Mesodermal cell (in vitro differentiated cells): ENCODE measurements around the gene MYO18B.
"Not testable (repeated sequence)": the region's sequence is repeated elsewhere in the genome, so short reads cannot be mapped to it uniquely, and the experiment has no call there.

Source experiments
- H3K27ac ChIP-seq: 2 replicates; pipeline ENCODE4 v1.7.0; 2013; ENCODE audit warnings: mild to moderate bottlenecking, low read depth, low read length, moderate library complexity; ENCODE audit not compliant: severe bottlenecking
- H3K36me3 ChIP-seq: 2 replicates; pipeline ENCODE4 v1.7.1; 2013; ENCODE audit warnings: mild to moderate bottlenecking, low read length, moderate library complexity; ENCODE audit not compliant: control insufficient read depth, insufficient read depth
- H3K4me1 ChIP-seq: one replicate; pipeline ENCODE4 v1.7.1; 2013; ENCODE audit warnings: mild to moderate bottlenecking, low read length; ENCODE audit not compliant: insufficient read depth, control insufficient read depth, poor library complexity, severe bottlenecking
- H3K4me3 ChIP-seq: 2 replicates; pipeline ENCODE4 v1.7.0; 2013; ENCODE audit warnings: low read length, control low read depth, mild to moderate bottlenecking; ENCODE audit not compliant: insufficient read depth, poor library complexity, severe bottlenecking; ENCODE audit errors: extremely low read depth
- H3K9me3 ChIP-seq: 2 replicates; pipeline ENCODE4 v1.7.1; 2013; ENCODE audit warnings: mild to moderate bottlenecking, low read length, moderate library complexity; ENCODE audit not compliant: control insufficient read depth
- WGBS, 2 experiments: methylation state at CpG; one replicate each; pipeline ENCODE4 v1.1.5; 2013; ENCODE audit warnings: missing lambda C conversion rate in 2 of 2; ENCODE audit not compliant: insufficient coverage in 2 of 2; 5-methylcytosine and 5-hydroxymethylcytosine counted together

Gene MYO18B

GRCh38 chr22:25701056-25701780 is 40.8 kb upstream of the MYO18B start:
- Histone ChIP-seq H3K36me3 (no peaks in the 10 kb centered on the region), H3K4me1 (no peaks in the 10 kb centered on the region), H3K4me3 (no peak overlapping the region), H3K9me3 (no peaks in the 10 kb centered on the region), H3K27ac (no peak overlapping the region)
- WGBS, 2 experiments = 84 to 92% methylated on average over 6 to 9 of the region's 13 CpGs

GRCh38 chr22:25702040-25702439 is 39.9 kb upstream of the MYO18B start:
- Histone ChIP-seq H3K4me1 (no peaks in the 10 kb centered on the region), H3K27ac (no peak overlapping the region), H3K9me3 (no peaks in the 10 kb centered on the region), H3K4me3 (no peak overlapping the region), H3K36me3 (no peaks in the 10 kb centered on the region)

- no peaks in the 10 kb centered on the region for H3K36me3 ChIP-seq
- 92 to 100% methylated on average over 3 to 5 of the region's 7 CpGs for WGBS, 2 experiments
- H3K4me1 ChIP-seq = no peaks in the 10 kb centered on the region
- no peaks in the 10 kb centered on the region for H3K9me3 ChIP-seq
- H3K27ac ChIP-seq = no peak overlapping the region
- H3K4me3 ChIP-seq = no peak overlapping the region
Measured at GRCh38 chr22:25702571-25703167, 39.3 kb upstream of the MYO18B start.

GRCh38 chr22:25704701-25705100 is 37.3 kb upstream of the MYO18B start:
- Histone ChIP-seq H3K36me3 (no peaks in the 10 kb centered on the region), H3K4me3 (no peak overlapping the region), H3K4me1 (no peaks in the 10 kb centered on the region), H3K27ac (no peak overlapping the region), H3K9me3 (no peaks in the 10 kb centered on the region)
- WGBS, 2 experiments = no CpG with 5 or more reads among the region's 2 CpGs

GRCh38 chr22:25706197-25706596 is 35.8 kb upstream of the MYO18B start:
- H3K4me3 ChIP-seq = no peak overlapping the region
- no peaks in the 10 kb centered on the region for H3K9me3 ChIP-seq
- no peak overlapping the region for H3K27ac ChIP-seq
- H3K4me1 ChIP-seq = no peaks in the 10 kb centered on the region
- H3K36me3 ChIP-seq = no peaks in the 10 kb centered on the region
- WGBS, 2 experiments = 89 to 94% methylated on average over 3 of the region's 5 CpGs

- H3K4me1 ChIP-seq, H3K4me3 ChIP-seq, H3K27ac ChIP-seq, H3K9me3 ChIP-seq, H3K36me3 ChIP-seq: not testable (repeated sequence)
- 85 to 91% methylated on average over 4 to 5 of the region's 6 CpGs for WGBS, 2 experiments
Measured at GRCh38 chr22:25708430-25708829, 33.6 kb upstream of the MYO18B start.

- H3K36me3 ChIP-seq = no peaks in the 10 kb centered on the region
- H3K4me3 ChIP-seq = no peak overlapping the region
- no peaks in the 10 kb centered on the region for H3K4me1 ChIP-seq
- no peak overlapping the region for H3K27ac ChIP-seq
- H3K9me3 ChIP-seq = no peaks in the 10 kb centered on the region
- 96% methylated on average over 4 to 5 of the region's 6 CpGs for WGBS, 2 experiments
Measured at GRCh38 chr22:25709758-25710157, 32.2 kb upstream of the MYO18B start.

- no peaks in the 10 kb centered on the region for H3K4me1 ChIP-seq
- no peaks in the 10 kb centered on the region for H3K36me3 ChIP-seq
- 90 to 95% methylated on average over 4 to 6 of the region's 7 CpGs for whole genome bisulfite sequencing, 2 experiments
- no peak overlapping the region for H3K4me3 ChIP-seq
- no peaks in the 10 kb centered on the region for H3K9me3 ChIP-seq
- H3K27ac ChIP-seq = no peak overlapping the region
Measured at GRCh38 chr22:25710501-25710900, 31.5 kb upstream of the MYO18B start.

- no peaks in the 10 kb centered on the region for H3K9me3 ChIP-seq
- H3K36me3 ChIP-seq = no peaks in the 10 kb centered on the region
- no peaks in the 10 kb centered on the region for H3K4me1 ChIP-seq
- no peak overlapping the region for H3K27ac ChIP-seq
- 86 to 90% methylated on average over 1 of the region's 6 CpGs for WGBS, 2 experiments
- no peak overlapping the region for H3K4me3 ChIP-seq
Measured at GRCh38 chr22:25711491-25711890, 30.5 kb upstream of the MYO18B start.

GRCh38 chr22:25712661-25713400 is 29.2 kb upstream of the MYO18B start:
- H3K4me3 ChIP-seq = no peak overlapping the region
- no peaks in the 10 kb centered on the region for H3K4me1 ChIP-seq
- no peaks in the 10 kb centered on the region for H3K36me3 ChIP-seq
- no peaks in the 10 kb centered on the region for H3K9me3 ChIP-seq
- WGBS, 2 experiments = 100% methylated on average over 2 of the region's 7 CpGs
- H3K27ac ChIP-seq = no peak overlapping the region

GRCh38 chr22:25714070-25714469 is 27.9 kb upstream of the MYO18B start:
- no peaks in the 10 kb centered on the region for H3K4me1 ChIP-seq
- no peak overlapping the region for H3K4me3 ChIP-seq
- WGBS, 2 experiments = 95% methylated on average over 3 of the region's 7 CpGs
- no peaks in the 10 kb centered on the region for H3K9me3 ChIP-seq
- no peaks in the 10 kb centered on the region for H3K36me3 ChIP-seq
- no peak overlapping the region for H3K27ac ChIP-seq
